NCI-H128 (cell line): ENCODE results near the gene APOM.

Source experiments
- DNase-seq: peaks from one replicate; lab custom pipeline; 2025; ENCODE audit not compliant: unreplicated experiment; lab: John Stamatoyannopoulos, UW

APOM gene

GRCh38 chr6:31630177-31630934 is 25.3 kb upstream of the APOM start:
- DNase-seq = no peak

DNA sequence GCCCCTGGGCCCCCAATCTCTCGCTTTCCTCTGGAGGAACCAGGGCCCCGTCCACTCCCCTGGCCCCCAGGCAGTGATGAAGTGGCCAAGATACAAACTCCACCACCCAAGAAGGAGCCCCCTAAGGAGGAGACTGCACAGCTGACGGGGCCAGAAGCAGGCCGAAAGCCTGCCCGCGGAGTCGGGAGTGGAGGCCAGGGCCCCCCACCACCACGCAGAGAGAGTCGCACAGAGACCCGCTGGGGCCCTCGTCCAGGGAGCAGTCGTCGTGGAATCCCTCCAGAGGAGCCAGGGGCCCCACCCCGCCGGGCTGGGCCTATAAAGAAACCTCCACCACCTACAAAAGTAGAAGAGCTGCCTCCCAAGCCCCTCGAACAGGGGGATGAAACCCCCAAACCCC is 24.5 kb upstream of the APOM start:
- no peak for DNase-seq

- DNase-seq = no peak
These were observed 23.9 kb upstream of the APOM start for GRCh38 chr6:31631681-31632278.

- no peak for DNase-seq
These were observed 23.3 kb upstream of the APOM start for GRCh38 chr6:31632279-31632946.

DNA sequence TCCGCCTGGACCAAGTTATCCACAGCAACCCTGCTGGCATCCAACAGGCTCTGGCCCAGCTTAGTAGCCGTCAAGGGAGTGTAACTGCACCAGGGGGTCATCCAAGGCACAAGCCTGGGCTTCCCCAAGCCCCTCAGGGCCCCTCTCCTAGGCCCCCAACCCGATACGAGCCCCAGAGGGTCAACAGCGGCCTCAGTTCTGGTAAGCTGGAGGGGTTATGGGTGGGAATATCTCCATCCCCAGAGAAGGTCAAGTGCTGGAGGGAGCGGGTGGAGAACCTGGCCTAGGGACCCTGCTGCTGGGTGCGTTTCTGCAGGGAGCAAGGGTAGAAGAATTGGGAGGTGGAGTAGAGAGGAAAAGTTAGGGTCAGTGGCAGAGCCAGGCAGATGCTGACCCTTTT is 22.2 kb upstream of the APOM start:
- no peak for DNase-seq

GRCh38 chr6:31634131-31634530 is 21.6 kb upstream of the APOM start:
- no peak for DNase-seq

GRCh38 chr6:31634969-31635575 is 20.6 kb upstream of the APOM start:
- no peak for DNase-seq

GRCh38 chr6:31636698-31637596 is 18.7 kb upstream of the APOM start:
- DNase-seq = no peak

GRCh38 chr6:31639043-31639442 is 16.7 kb upstream of the APOM start:
- DNase-seq = no peak

GRCh38 chr6:31639449-31639861 is 16.2 kb upstream of the APOM start:
- DNase-seq = no peak

- no peak for DNase-seq
These were observed 15.1 kb upstream of the APOM start for GRCh38 chr6:31640612-31641011.

GRCh38 chr6:31641370-31641769 is 14.3 kb upstream of the APOM start:
- no peak for DNase-seq

DNA sequence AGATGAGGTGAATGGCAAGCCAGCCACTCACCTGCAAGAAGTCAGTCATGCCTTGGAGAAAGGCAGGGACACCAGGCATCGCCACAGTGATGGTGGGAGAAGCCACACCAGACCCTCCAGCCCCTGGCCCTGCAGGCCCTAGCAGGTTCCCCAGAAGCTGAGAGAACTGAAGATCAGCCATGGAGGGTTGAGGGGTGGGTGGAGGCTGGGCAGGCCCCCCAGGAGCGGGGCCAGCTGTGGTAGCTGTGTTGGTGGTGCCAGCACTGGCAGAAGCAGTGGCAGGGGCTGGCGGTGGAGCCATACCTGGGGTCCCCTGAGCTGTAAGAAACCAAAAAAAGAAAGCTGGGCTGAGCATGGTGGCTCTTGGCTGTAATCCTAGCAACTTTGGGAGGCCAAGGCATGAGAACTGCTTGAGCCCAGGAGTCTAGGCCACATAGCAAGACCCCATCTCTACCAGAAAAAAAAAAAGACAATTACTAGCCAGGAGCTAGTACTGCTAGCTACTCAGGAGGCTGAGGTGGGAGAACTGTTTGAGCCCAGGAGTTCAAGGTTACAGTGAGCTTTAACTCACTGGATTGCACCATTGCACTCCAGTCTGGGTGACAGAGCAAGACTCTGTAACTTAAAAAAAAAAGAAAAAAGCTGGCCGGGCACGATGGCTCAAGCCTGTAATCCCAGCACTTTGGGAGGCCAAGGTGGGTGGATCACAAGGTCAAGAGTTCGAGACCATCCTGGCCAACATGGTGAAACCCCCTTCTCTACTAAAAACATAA is 12.7 kb upstream of the APOM start:
- no peak for DNase-seq

DNA sequence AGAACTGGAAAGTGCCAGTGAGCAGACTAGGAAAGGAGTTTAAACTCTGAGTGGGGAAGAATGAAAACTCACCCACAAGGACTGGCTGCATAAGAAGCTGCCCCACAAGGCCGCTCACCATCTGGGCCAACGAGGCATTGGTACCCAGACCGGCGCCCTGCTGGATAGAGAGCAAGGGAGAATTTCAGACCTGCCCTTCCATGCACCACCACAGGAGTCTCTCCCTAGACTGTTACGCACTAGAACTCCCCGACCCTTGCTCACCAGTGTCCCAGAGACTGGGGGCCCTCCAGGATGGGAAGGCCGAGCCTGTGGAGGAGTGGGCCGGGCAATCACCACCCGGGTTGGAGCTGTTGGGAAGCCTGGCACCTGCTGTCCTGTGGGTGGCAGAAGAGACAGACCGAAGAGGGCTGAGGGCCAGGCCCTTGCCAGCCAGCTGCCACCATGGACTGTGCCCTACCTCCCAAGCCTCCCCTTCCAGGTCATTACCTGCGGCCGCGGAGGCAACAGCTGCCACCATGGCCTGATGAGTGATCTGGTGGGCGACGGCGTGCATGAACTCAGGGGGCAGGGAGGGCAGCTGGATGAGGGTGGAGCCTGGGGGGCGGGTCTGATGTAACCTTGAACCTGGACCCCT is 11.8 kb upstream of the APOM start:
- no peak for DNase-seq

- no peak for DNase-seq
These were observed 10.4 kb upstream of the APOM start for GRCh38 chr6:31645325-31645724.

GRCh38 chr6:31651602-31652191 is 4.0 kb upstream of the APOM start:
- peak; percentile 27 for DNase-seq

DNA sequence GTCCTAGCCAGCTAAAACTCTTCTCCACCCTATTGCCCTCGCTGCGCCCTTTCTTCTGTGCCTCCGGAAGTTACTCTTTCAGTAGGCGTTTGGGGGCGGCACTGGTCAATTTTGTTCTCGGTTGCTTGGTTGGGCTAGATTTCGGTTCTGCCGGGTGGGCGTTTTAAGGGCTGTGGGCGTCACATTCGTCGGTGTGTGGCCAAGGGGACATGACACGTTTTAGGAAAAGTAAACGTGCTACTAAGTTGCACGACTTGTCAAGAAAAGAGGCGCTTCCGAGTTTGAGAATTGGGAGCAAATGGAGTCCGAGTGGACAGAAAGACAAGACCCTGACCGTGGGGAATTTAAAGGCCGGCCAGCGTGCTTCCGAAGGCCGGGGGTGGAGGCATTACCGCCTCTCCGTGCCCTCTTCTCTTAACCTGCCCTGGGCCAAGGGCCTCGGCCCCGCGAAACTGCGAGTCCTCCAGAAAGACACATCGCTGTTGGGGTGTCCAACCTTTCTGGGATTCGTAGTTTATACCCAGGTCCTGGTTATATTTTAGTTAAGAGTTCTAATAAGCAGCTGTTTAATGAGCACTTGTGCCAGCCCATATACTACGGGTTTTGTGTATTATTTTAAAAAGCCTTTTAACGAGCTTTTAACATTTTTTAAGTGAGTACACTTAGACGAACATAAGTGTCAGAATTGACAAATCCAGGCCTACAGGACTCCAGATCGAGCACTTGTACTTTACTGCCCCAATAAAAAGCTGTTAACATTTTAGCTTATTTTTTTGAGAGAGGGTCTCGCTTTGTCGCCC is 2.6 kb upstream of the APOM start:
- DNase-seq = peak; percentile 97

GRCh38 chr6:31654574-31655348 is 933 bp upstream of the APOM start:
- no peak for DNase-seq
